A549 (cell line): ENCODE measurements around the gene CEP128. TPM values are rescaled to one million over a fixed set of nuclear protein-coding genes. Genes with fewer than 3 reads are reported as not detected.

Source experiments
- ATAC-seq, 2 experiments: fragments of 200-7000 bp in 1 of 2; fragments of >200 bp in 1 of 2; cut with Nextera tagmentation in 1 of 2; cut with Tn5 transposase in 1 of 2; 3 replicates each; pipeline versions ENCODE4 v1.8.0 to v1.9.1; 2018 to 2020; ENCODE audit warnings: mild to moderate bottlenecking in 1 of 2, moderate library complexity in 1 of 2
- CTCF ChIA-PET: fragments of 300-600 bp; sonication (Branson Sonifier 250); formaldehyde crosslinking; extraction: SDS; loops from one replicate; lab custom pipeline; 2021; ENCODE audit warnings: antibody characterized with exemption, inconsistent platforms; lab: Yijun Ruan, JAX
- POLR2A ChIA-PET: fragments of 350-600 bp; formaldehyde crosslinking; extraction: SDS; loops from one replicate; lab custom pipeline; 2021; ENCODE audit warnings: antibody characterized with exemption, inconsistent platforms; lab: Yijun Ruan, JAX
- DNase-seq, 2 experiments: peaks; one replicate each; pipeline versions ENCODE4 v3.0.0 to v3.0.0-alpha.2; 2011 to 2016; ENCODE audit warnings: low read depth in 1 of 2, low spot score in 1 of 2
- FAIRE-seq: peaks from 2 replicates; lab custom pipeline; 2011; peaks lifted over from hg19 to GRCh38; lab: Jason Lieb, UNC
- H3K27ac ChIP-seq, 2 experiments: fragments of >200 bp; sonication (Bioruptor Twin); formaldehyde crosslinking; 3 replicates each; pipeline ENCODE4 v1.5.1; 2016 to 2017
- H3K4me1 ChIP-seq: fragments of >200 bp; sonication (Bioruptor Twin); formaldehyde crosslinking; 3 replicates; pipeline ENCODE4 v1.6.1; 2016
- H3K4me2 ChIP-seq: fragments of >200 bp; sonication (Bioruptor Twin); formaldehyde crosslinking; 3 replicates; pipeline ENCODE4 v1.6.1; 2016
- H3K4me3 ChIP-seq: fragments of >200 bp; sonication (Bioruptor Twin); formaldehyde crosslinking; 3 replicates; pipeline ENCODE4 v1.5.1; 2016
- H3K9me3 ChIP-seq: fragments of >200 bp; sonication (Bioruptor Twin); formaldehyde crosslinking; 3 replicates; pipeline ENCODE4 v1.6.1; 2016
- BHLHE40 ChIP-seq: IDR thresholded peaks from 2 replicates; pipeline ENCODE4 v1.6.1; 2012; ENCODE audit warnings: low read depth, low read length, inconsistent platforms
- CEBPB ChIP-seq, 2 experiments: fragments of >200 bp in 1 of 2; sonication (Bioruptor Twin) in 1 of 2; formaldehyde crosslinking in 1 of 2; IDR thresholded peaks; 2 replicates each; pipeline ENCODE4 v1.6.1; 2012 to 2016
- CHD4 ChIP-seq: fragments of 200-600 bp; sonication (generic); IDR thresholded peaks from 2 replicates; pipeline ENCODE4 v1.6.1; 2016; ENCODE audit warnings: antibody characterized with exemption, mild to moderate bottlenecking, borderline replicate concordance
- CTCF ChIP-seq: fragments of >200 bp; sonication (Bioruptor Twin); formaldehyde crosslinking; IDR thresholded peaks from 3 replicates; pipeline ENCODE4 v1.5.1; 2016
- E2F6 ChIP-seq: IDR thresholded peaks from 2 replicates; pipeline ENCODE4 v1.6.1; 2012; ENCODE audit warnings: low read depth, borderline replicate concordance
- ELK1 ChIP-seq: fragments of 150-350 bp; IDR thresholded peaks from 2 replicates; pipeline ENCODE4 v1.6.1; 2014; ENCODE audit warnings: low read depth, mild to moderate bottlenecking, low read length
- FOSB ChIP-seq: fragments of 250-450 bp; sonication (Bioruptor Pico); IDR thresholded peaks from 2 replicates; pipeline ENCODE4 v1.5.0; 2020; ENCODE audit warnings: mild to moderate bottlenecking, moderate library complexity
- FOSL2 ChIP-seq, 2 experiments: fragments of 450-650 bp in 1 of 2; fragments of >200 bp in 1 of 2; sonication (Bioruptor Twin) in 1 of 2; formaldehyde crosslinking; IDR thresholded peaks; 2 replicates each; pipeline versions ENCODE4 v1.5.0 to v1.6.1; 2016 to 2020; ENCODE audit warnings: mild to moderate bottlenecking in 1 of 2, moderate library complexity in 1 of 2
- FOXS1 ChIP-seq: fragments of 250-450 bp; sonication (Bioruptor Pico); IDR thresholded peaks from 2 replicates; pipeline ENCODE4 v1.5.0; 2020; ENCODE audit warnings: mild to moderate bottlenecking, moderate library complexity
- HDAC2 ChIP-seq: fragments of 200-600 bp; sonication (generic); IDR thresholded peaks from 2 replicates; pipeline ENCODE4 v1.6.1; 2016
- HES2 ChIP-seq: fragments of >200 bp; sonication (Bioruptor Twin); formaldehyde crosslinking; IDR thresholded peaks from 2 replicates; pipeline ENCODE4 v1.6.1; 2016
- HMGXB4 ChIP-seq: fragments of 250-450 bp; sonication (Bioruptor Pico); IDR thresholded peaks from 2 replicates; pipeline ENCODE4 v1.5.0; 2021; ENCODE audit warnings: mild to moderate bottlenecking, moderate library complexity, borderline replicate concordance
- HOXA7 ChIP-seq: fragments of 250-450 bp; sonication (Bioruptor Pico); IDR thresholded peaks from 2 replicates; pipeline ENCODE4 v1.5.0; 2020; ENCODE audit warnings: mild to moderate bottlenecking, moderate library complexity
- HOXB13 ChIP-seq: fragments of 250-450 bp; sonication (Bioruptor Pico); IDR thresholded peaks from 2 replicates; pipeline ENCODE4 v1.5.0; 2020; ENCODE audit warnings: low read depth, mild to moderate bottlenecking, moderate library complexity
- PBX3 ChIP-seq: IDR thresholded peaks from 2 replicates; pipeline ENCODE4 v1.6.1; 2012
- POLR2AphosphoS2 ChIP-seq: conservative IDR thresholded peaks from 2 replicates; pipeline ENCODE4 v1.6.1; 2012; ENCODE audit warnings: low read length, improper control_type of control experiment, inconsistent platforms
- RAD21 ChIP-seq, 2 experiments: fragments of >200 bp in 1 of 2; sonication (Bioruptor Twin) in 1 of 2; formaldehyde crosslinking in 1 of 2; IDR thresholded peaks in 1 of 2; conservative IDR thresholded peaks in 1 of 2; 2 replicates in 1 of 2; 3 replicates in 1 of 2; pipeline ENCODE4 v1.6.1; 2012 to 2018; ENCODE audit warnings: inconsistent platforms in 1 of 2
- RARB ChIP-seq: fragments of 250-450 bp; sonication (Bioruptor Pico); IDR thresholded peaks from 2 replicates; pipeline ENCODE4 v1.8.0; 2021; ENCODE audit warnings: mild to moderate bottlenecking, moderate library complexity
- RCOR1 ChIP-seq: fragments of 150-350 bp; IDR thresholded peaks from 2 replicates; pipeline ENCODE4 v1.6.1; 2014; ENCODE audit warnings: antibody characterized with exemption, low read length, low read depth
- TFCP2L1 ChIP-seq: fragments of 250-450 bp; sonication (Bioruptor Pico); IDR thresholded peaks from 2 replicates; pipeline ENCODE4 v1.5.0; 2021; ENCODE audit warnings: mild to moderate bottlenecking
- USF2 ChIP-seq: fragments of 450-650 bp; IDR thresholded peaks from 2 replicates; pipeline ENCODE4 v1.6.1; 2014; ENCODE audit warnings: antibody characterized with exemption
- WGBS: methylation state at CpG from one replicate; pipeline ENCODE4 v1.1.6; 2017; ENCODE audit errors: missing lambda C conversion rate; 5-methylcytosine and 5-hydroxymethylcytosine counted together
- polyA plus RNA-seq, 4 experiments: library from polyadenylated mRNA; depleted of rRNA in 3 of 4; stranded (reverse); fragments of >200 nt; fragmentation: RNase III in 1 of 4; extraction: RNeasy Plus Mini Kit Qiagen cat#74134 plus additional on column Dnase treatment in 1 of 4; gene quantifications; 2 replicates in 3 of 4; 3 replicates in 1 of 4; pipeline ENCODE4 v1.2.3, GENCODE V29; 2011 to 2017

The CEP128 gene
- polyA plus RNA-seq, 2 of the 4 experiments (the other 2 are of a cell fraction): 5.8 to 7.0 TPM

GRCh38 chr14:80624581-80624980 is 317.0 kb downstream of the CEP128 start (continued):
- TF ChIP-seq PBX3: no peak
- no peak for TF ChIP-seq FOSB (CRISPR knock-in tag)
- TF ChIP-seq BHLHE40: no peak
- no peak for TF ChIP-seq FOXS1 (CRISPR knock-in tag)
- no peak for TF ChIP-seq FOSL2 (IDR thresholded peaks at IDR 0.05)
- TF ChIP-seq FOSL2 (CRISPR knock-in tag; IDR thresholded peaks at IDR 0.05): no peak
- TF ChIP-seq CTCF: no peak
- TF ChIP-seq RAD21 (conservative IDR thresholded peaks at IDR 0.05 in 1 of 2, IDR thresholded peaks at IDR 0.05 in 1 of 2): no peak
- no peak for TF ChIP-seq HMGXB4 (CRISPR knock-in tag)
- TF ChIP-seq RCOR1: no peak
- TF ChIP-seq RARB (CRISPR knock-in tag): no peak

GRCh38 chr14:80621701-80622100 is 319.8 kb downstream of the CEP128 start:
- Histone ChIP-seq H3K4me2 (peak overlapping the region; percentile 56), H3K4me3 (no peak overlapping the region), H3K9me3 (no peaks in the 10 kb centered on the region), H3K4me1 (peaks cover 8% of the 10 kb centered on the region; the same call in 2 of the 3 replicates), H3K27ac (peak overlapping the region in 1 of 2 experiments; percentile 6; a peak in 1 of 6 replicates)
- CTCF ChIA-PET: no interaction called here
- POLR2A ChIA-PET: no interaction called here
- DNase-seq: peak in 1 of 2 experiments; percentile 25
- TF ChIP-seq FOSL2 (IDR thresholded peaks at IDR 0.05) (no peak), FOSL2 (CRISPR knock-in tag; IDR thresholded peaks at IDR 0.05) (peak; percentile 89), CEBPB (IDR thresholded peaks at IDR 0.05) (peak in 1 of 2 experiments; percentile 44; a peak in 1 of 4 replicates), HOXB13 (CRISPR knock-in tag) (no peak), RCOR1 (no peak), HES2 (no peak), HDAC2 (no peak)
- FAIRE-seq: peak; percentile 32
- WGBS: 30% methylated on average over 3 of the region's 3 CpGs
- peak in 1 of 2 experiments; percentile 48; a peak in 2 of 6 replicates for ATAC-seq

GRCh38 chr14:80620434-80620833 is 321.1 kb downstream of the CEP128 start:
- H3K27ac ChIP-seq: no peak overlapping the region
- H3K9me3 ChIP-seq: no peaks in the 10 kb centered on the region
- DNase-seq (no peak), ATAC-seq (no peak), FAIRE-seq (peak; percentile 13)
- H3K4me1 ChIP-seq: peaks cover 8% of the 10 kb centered on the region; the same call in 2 of the 3 replicates
- POLR2A ChIA-PET: no interaction called here
- CTCF ChIA-PET: interaction anchor here (1.1 kb wide), 1 partner anchor 16 kb away, joined by 3 read pairs; no protein-coding TSS in a partner anchor
- H3K4me3 ChIP-seq: no peak overlapping the region
- H3K4me2 ChIP-seq: no peak overlapping the region
- no peak for TF ChIP-seq CHD4
- TF ChIP-seq E2F6: no peak
- TF ChIP-seq TFCP2L1 (CRISPR knock-in tag): no peak
- no peak for TF ChIP-seq HOXA7 (CRISPR knock-in tag)
- no peak for TF ChIP-seq USF2
- TF ChIP-seq POLR2AphosphoS2: no peak
- TF ChIP-seq FOSB (CRISPR knock-in tag): no peak
- no peak for TF ChIP-seq ELK1
- 94% methylated on average over 1 of the region's 1 CpG for WGBS
